Vagina (tissue), 2 donors: ENCODE results near the gene CCDC92.

Experiments
- CTCF ChIP-seq, 3 experiments: fragments of 450-650 bp in 2 of 3; fragments of 200-600 bp in 1 of 3; sonication (generic) in 1 of 3; IDR thresholded peaks; one replicate each; pipeline ENCODE4 v1.5.1; 2017 to 2019; ENCODE audit warnings: antibody characterized with exemption in 3 of 3, mild to moderate bottlenecking in 2 of 3, moderate library complexity in 2 of 3
- POLR2A ChIP-seq, 2 donors: fragments of 450-650 bp; IDR thresholded peaks; one replicate each; pipeline ENCODE4 v1.6.1; 2017; ENCODE audit warnings: antibody characterized with exemption in 2 of 2, mild to moderate bottlenecking in 2 of 2, moderate library complexity in 2 of 2
- POLR2AphosphoS5 ChIP-seq, 2 donors: sonication (generic); formaldehyde crosslinking; IDR thresholded peaks; one replicate each; pipeline ENCODE4 v1.9.0; 2017; ENCODE audit warnings: antibody characterized with exemption in 2 of 2, mild to moderate bottlenecking in 2 of 2, low read depth in 1 of 2; ENCODE audit not compliant: insufficient read depth in 1 of 2

DNA sequence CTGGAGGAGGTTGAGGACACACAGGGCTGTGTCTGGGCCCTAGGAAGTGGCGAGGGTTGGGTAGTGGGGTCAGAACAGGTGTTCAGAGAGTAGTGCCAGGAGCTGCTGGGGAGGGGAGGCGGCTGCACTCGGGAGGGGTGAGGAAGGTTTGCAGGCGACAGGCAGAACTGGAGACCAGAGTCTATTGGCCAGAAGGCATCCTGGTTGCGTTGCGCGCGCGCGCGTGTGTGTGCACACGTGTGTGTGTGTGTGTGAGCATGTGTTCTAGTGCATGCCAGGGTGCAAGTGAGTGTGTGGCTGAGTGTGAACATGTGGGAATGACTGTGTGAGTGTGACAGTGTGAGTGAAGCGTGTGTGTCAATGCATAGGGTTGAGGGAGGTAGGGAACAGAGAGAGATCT, 86.4 kb downstream of the CCDC92 start:
- TF ChIP-seq POLR2AphosphoS5 (IDR thresholded peaks at IDR 0.05; ENCODE audit: insufficient read depth in 1 of 2, low read depth in 1 of 2) (no peak), CTCF (IDR thresholded peaks at IDR 0.05) (no peak), POLR2A (IDR thresholded peaks at IDR 0.05) (no peak)
